IMR-90 (cell line): ENCODE measurements around the gene FCSK.

Experiments used
- BHLHE40 ChIP-seq: fragments of 150-350 bp; IDR thresholded peaks from 2 replicates; pipeline ENCODE4 v1.6.1; 2016; ENCODE audit warnings: mild to moderate bottlenecking, low read depth, low read length
- CEBPB ChIP-seq: IDR thresholded peaks from 2 replicates; pipeline ENCODE4 v1.6.1; 2012; ENCODE audit warnings: low read depth, low read length, improper control_type of control experiment
- CTCF ChIP-seq: conservative IDR thresholded peaks from 2 replicates; pipeline ENCODE4 v1.5.1; 2012; ENCODE audit warnings: mild to moderate bottlenecking, low read depth, low read length, improper control_type of control experiment
- NFE2L2 ChIP-seq: fragments of 150-350 bp; IDR thresholded peaks from 2 replicates; pipeline ENCODE4 v1.6.1; 2016; ENCODE audit warnings: low read depth, mild to moderate bottlenecking, low read length
- POLR2A ChIP-seq: IDR thresholded peaks from 2 replicates; pipeline ENCODE4 v1.6.1; 2012; ENCODE audit warnings: mild to moderate bottlenecking, low read depth, low read length
- RCOR1 ChIP-seq: IDR thresholded peaks from 2 replicates; pipeline ENCODE4 v1.6.1; 2012; ENCODE audit warnings: mild to moderate bottlenecking, low read length, improper control_type of control experiment; ENCODE audit not compliant: insufficient replicate concordance

GRCh38 chr16:70417661-70418060, 36.7 kb upstream of the FCSK start:
- TF ChIP-seq BHLHE40 (no peak), CTCF (no peak), RCOR1 (no peak), CEBPB (no peak), POLR2A (no peak), NFE2L2 (no peak)
